HL-60 (cell line): ENCODE measurements around the gene EYA3.

ENCODE experiments used
- POLR2AphosphoS5 ChIP-seq: IDR thresholded peaks from 2 replicates; pipeline ENCODE4 v1.6.1; 2012; ENCODE audit warnings: low read depth
- TF ChIP-seq, protein P1 (sequence below): IDR thresholded peaks from one replicate; pipeline ENCODE4 v1.5.1; 2011; ENCODE audit warnings: low read length, control low read depth, inconsistent platforms; ENCODE audit not compliant: insufficient read depth
- TF ChIP-seq, protein P2 (sequence below): IDR thresholded peaks from 2 replicates; pipeline ENCODE4 v1.6.1; 2012; ENCODE audit warnings: low read depth; ENCODE audit not compliant: insufficient replicate concordance

DNA sequence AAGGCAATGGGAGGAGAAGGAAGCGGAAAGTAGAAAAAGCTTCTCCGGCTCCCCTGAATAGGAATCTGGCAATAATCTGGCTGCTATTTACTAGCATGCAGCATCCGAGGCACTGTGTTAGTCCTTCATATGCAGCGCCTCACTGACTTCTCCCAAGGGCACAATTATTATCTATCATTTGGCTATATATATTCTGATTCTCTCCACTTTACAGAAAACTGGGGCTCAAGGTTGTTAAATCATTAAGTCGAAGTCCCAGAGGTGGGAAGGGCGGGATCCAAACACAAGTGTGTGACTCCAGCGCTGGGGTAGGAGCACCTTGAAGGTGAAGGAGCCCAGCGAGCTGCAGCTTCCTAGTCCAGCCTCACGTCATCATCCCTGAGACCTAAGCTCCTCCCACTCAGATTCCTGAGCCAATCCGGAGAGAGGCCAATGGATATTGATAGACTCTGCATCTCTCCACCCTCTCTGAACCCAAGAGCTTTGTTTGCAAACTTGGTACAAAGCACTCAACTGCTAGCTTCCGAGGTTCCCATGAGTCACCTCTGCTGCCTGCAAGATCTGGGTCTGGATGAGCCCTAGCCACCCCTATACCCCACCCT, 16.6 kb upstream of the EYA3 start:
- TF ChIP-seq, protein P1, sequence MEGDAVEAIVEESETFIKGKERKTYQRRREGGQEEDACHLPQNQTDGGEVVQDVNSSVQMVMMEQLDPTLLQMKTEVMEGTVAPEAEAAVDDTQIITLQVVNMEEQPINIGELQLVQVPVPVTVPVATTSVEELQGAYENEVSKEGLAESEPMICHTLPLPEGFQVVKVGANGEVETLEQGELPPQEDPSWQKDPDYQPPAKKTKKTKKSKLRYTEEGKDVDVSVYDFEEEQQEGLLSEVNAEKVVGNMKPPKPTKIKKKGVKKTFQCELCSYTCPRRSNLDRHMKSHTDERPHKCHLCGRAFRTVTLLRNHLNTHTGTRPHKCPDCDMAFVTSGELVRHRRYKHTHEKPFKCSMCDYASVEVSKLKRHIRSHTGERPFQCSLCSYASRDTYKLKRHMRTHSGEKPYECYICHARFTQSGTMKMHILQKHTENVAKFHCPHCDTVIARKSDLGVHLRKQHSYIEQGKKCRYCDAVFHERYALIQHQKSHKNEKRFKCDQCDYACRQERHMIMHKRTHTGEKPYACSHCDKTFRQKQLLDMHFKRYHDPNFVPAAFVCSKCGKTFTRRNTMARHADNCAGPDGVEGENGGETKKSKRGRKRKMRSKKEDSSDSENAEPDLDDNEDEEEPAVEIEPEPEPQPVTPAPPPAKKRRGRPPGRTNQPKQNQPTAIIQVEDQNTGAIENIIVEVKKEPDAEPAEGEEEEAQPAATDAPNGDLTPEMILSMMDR, result no peak
- no peak for TF ChIP-seq POLR2AphosphoS5
- TF ChIP-seq, protein P2, sequence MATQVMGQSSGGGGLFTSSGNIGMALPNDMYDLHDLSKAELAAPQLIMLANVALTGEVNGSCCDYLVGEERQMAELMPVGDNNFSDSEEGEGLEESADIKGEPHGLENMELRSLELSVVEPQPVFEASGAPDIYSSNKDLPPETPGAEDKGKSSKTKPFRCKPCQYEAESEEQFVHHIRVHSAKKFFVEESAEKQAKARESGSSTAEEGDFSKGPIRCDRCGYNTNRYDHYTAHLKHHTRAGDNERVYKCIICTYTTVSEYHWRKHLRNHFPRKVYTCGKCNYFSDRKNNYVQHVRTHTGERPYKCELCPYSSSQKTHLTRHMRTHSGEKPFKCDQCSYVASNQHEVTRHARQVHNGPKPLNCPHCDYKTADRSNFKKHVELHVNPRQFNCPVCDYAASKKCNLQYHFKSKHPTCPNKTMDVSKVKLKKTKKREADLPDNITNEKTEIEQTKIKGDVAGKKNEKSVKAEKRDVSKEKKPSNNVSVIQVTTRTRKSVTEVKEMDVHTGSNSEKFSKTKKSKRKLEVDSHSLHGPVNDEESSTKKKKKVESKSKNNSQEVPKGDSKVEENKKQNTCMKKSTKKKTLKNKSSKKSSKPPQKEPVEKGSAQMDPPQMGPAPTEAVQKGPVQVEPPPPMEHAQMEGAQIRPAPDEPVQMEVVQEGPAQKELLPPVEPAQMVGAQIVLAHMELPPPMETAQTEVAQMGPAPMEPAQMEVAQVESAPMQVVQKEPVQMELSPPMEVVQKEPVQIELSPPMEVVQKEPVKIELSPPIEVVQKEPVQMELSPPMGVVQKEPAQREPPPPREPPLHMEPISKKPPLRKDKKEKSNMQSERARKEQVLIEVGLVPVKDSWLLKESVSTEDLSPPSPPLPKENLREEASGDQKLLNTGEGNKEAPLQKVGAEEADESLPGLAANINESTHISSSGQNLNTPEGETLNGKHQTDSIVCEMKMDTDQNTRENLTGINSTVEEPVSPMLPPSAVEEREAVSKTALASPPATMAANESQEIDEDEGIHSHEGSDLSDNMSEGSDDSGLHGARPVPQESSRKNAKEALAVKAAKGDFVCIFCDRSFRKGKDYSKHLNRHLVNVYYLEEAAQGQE, result no peak
